ENCODE results near the gene PPP1R16B. TPM values are rescaled to one million over a fixed set of nuclear protein-coding genes. Genes with fewer than 3 reads are reported as not detected.
"Not testable (repeated sequence)": the region's sequence is repeated elsewhere in the genome, so short reads cannot be mapped to it uniquely, and the experiment has no call there.

Gene PPP1R16B
- total RNA-seq, 4 donors from 2014 or later: 0.99 to 6.7 (median 3.6) TPM

- Histone ChIP-seq H3K36me3 (no peaks in the 10 kb centered on the region), H3K27me3 (peaks cover 0 to 53% (median 2%) of the 10 kb centered on the region in 4 donors)
- 71 to 79% methylated on average over 4 of the region's 4 CpGs for WGBS, 2 donors
These were observed 6.3 kb downstream of the PPP1R16B start for GRCh38 chr20:38811769-38812168.

GRCh38 chr20:38812182-38812581 lies 6.7 kb downstream of the PPP1R16B start:
- intact Hi-C loops (cut with DNase I): no loop called here
- TF ChIP-seq POLR2A (IDR thresholded peaks at IDR 0.05): no peak
- TF ChIP-seq CTCF (IDR thresholded peaks at IDR 0.05): no peak
- H3K27me3 ChIP-seq: peaks cover 0 to 48% (median 2%) of the 10 kb centered on the region in 4 donors
- H3K4me3 ChIP-seq: no peak overlapping the region
- H3K9me3 ChIP-seq: no peaks in the 10 kb centered on the region
- WGBS, 2 donors: 50 to 63% methylated on average over 4 to 5 of the region's 5 CpGs
- H3K27ac ChIP-seq: peak overlapping the region in 2 of 4 donors; percentile 7 to 39
- peaks cover 0 to 33% (median 0%) of the 10 kb centered on the region in 3 donors for H3K4me1 ChIP-seq
- DNase-seq: no peak
- H3K36me3 ChIP-seq: no peaks in the 10 kb centered on the region

More at GRCh38 chr20:38811769-38812168, 6.3 kb downstream of the PPP1R16B start:
- no peaks in the 10 kb centered on the region for H3K9me3 ChIP-seq
- DNase-seq: no peak
- intact Hi-C loops (cut with DNase I): no loop called here
- no peak for TF ChIP-seq POLR2A (IDR thresholded peaks at IDR 0.05)
- TF ChIP-seq CTCF (IDR thresholded peaks at IDR 0.05): no peak
- peaks cover 0 to 37% (median 0%) of the 10 kb centered on the region in 3 donors for H3K4me1 ChIP-seq
- no peak overlapping the region for H3K4me3 ChIP-seq
- H3K27ac ChIP-seq: peak overlapping the region in 3 of 4 donors; percentile 7 to 39 (median 31)

- Histone ChIP-seq H3K9me3 (no peaks in the 10 kb centered on the region), H3K4me3 (no peak overlapping the region), H3K27ac (peak overlapping the region in 2 of 4 donors; percentile 13 to 49), H3K36me3 (no peaks in the 10 kb centered on the region), H3K4me1 (peaks cover 0 to 25% (median 0%) of the 10 kb centered on the region in 3 donors), H3K27me3 (peaks cover 0 to 41% (median 0%) of the 10 kb centered on the region in 4 donors)
- WGBS, 2 donors: 44 to 90% methylated on average over 1 to 4 of the region's 4 CpGs
- TF ChIP-seq POLR2A (IDR thresholded peaks at IDR 0.05) (no peak), CTCF (IDR thresholded peaks at IDR 0.05) (no peak)
- no peak for DNase-seq
- intact Hi-C loops (cut with DNase I): no loop called here
These were observed 7.4 kb downstream of the PPP1R16B start for GRCh38 chr20:38812709-38813573.

GRCh38 chr20:38813574-38813962 lies 8.1 kb downstream of the PPP1R16B start:
- Histone ChIP-seq H3K27me3 (peaks cover 0 to 35% (median 0%) of the 10 kb centered on the region in 4 donors), H3K4me1 (peaks cover 0 to 19% (median 0%) of the 10 kb centered on the region in 3 donors)
- H3K4me3 ChIP-seq; H3K36me3 ChIP-seq; H3K27ac ChIP-seq; DNase-seq; H3K9me3 ChIP-seq; intact Hi-C loops (cut with DNase I): not testable (repeated sequence)
- WGBS, 2 donors: 89 to 90% methylated on average over 6 of the region's 6 CpGs

DNA sequence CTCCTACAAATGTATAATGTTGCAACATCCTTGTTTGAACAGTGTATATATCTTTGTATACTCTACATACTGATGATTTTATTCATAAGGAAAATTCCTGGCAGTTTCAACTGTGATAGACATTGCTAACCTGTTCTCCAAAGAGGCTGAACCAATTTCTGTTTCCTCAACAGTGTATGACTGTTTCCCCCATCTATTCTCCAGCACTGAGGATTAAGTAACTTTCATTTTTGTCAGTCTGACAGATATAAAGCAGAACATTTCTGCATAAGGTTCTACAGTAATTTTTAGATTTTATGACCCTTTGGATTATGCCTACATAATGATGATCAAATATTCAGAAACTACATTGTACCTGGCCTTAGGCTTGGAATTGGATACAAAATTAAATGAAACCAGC lies 9.9 kb downstream of the PPP1R16B start:
- H3K27ac ChIP-seq: no peak overlapping the region
- no peak for TF ChIP-seq CTCF (IDR thresholded peaks at IDR 0.05)
- no peak for TF ChIP-seq POLR2A (IDR thresholded peaks at IDR 0.05)
- peaks cover 0 to 9% (median 0%) of the 10 kb centered on the region in 3 donors for H3K4me1 ChIP-seq
- no peaks in the 10 kb centered on the region for H3K9me3 ChIP-seq
- intact Hi-C loops (cut with DNase I): no loop called here
- no peaks in the 10 kb centered on the region for H3K36me3 ChIP-seq
- H3K4me3 ChIP-seq: no peak overlapping the region
- peaks cover 0 to 18% (median 0%) of the 10 kb centered on the region in 4 donors for H3K27me3 ChIP-seq
- DNase-seq: no peak
